ENCODE measurements around the gene ARPP21.

DNA sequence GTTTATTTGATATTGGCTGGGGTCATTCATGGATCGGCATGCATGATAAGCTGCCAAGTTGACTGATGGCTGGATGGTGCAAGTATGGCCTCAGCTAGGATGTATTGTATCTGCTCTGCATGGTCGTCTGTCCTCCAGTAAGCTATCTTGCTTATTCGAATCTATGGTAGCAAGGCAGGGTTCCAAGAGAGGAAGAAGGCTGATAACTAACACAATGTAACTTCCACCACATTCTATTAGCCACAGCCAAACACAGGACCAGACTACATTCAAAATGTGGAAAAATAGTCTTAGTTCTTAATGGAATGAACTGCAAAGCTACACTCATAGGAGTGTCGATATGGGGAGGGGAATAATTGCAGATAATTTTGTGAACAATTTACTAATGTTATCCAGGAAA, 175.2 kb downstream of the ARPP21 start:
- TF ChIP-seq, protein P1, sequence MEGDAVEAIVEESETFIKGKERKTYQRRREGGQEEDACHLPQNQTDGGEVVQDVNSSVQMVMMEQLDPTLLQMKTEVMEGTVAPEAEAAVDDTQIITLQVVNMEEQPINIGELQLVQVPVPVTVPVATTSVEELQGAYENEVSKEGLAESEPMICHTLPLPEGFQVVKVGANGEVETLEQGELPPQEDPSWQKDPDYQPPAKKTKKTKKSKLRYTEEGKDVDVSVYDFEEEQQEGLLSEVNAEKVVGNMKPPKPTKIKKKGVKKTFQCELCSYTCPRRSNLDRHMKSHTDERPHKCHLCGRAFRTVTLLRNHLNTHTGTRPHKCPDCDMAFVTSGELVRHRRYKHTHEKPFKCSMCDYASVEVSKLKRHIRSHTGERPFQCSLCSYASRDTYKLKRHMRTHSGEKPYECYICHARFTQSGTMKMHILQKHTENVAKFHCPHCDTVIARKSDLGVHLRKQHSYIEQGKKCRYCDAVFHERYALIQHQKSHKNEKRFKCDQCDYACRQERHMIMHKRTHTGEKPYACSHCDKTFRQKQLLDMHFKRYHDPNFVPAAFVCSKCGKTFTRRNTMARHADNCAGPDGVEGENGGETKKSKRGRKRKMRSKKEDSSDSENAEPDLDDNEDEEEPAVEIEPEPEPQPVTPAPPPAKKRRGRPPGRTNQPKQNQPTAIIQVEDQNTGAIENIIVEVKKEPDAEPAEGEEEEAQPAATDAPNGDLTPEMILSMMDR (optimal IDR thresholded peaks at IDR 0.05 in 1 of 3, IDR thresholded peaks at IDR 0.05 in 1 of 3, conservative IDR thresholded peaks at IDR 0.05 in 1 of 3; ENCODE audit: extremely low read depth in 1 of 3, insufficient read depth in 2 of 3, low read length in 3 of 3): no peak
- TF ChIP-seq EZH2 (IDR thresholded peaks at IDR 0.05; ENCODE audit: low read length): no peak
